ENCODE data around the gene SLC9C2.
"Not testable (repeated sequence)": the region's sequence is repeated elsewhere in the genome, so short reads cannot be mapped to it uniquely, and the experiment has no call there.

Gene SLC9C2

DNA sequence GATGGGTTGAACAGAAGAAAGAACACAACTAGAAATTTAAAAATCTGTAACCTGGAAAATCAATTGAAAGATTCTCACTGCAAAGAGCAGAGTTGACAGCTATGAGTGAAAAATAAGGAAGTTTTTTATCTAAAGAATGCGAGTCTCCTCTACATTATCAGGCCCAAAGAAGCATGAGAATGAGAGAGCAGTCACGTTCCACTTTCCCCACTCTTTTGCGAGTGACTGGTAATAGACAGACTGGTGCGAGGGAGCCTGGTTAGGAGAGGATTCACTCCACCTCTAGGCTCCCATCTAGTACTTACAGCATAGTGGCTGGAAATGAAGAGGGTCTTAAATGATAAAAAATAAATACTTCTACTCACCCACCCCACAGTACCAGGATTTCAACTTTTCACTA lies 73.8 kb downstream of the SLC9C2 start:
- H3K4me3 ChIP-seq (ENCODE audit: low read depth, low read length), result no peak overlapping the region

DNA sequence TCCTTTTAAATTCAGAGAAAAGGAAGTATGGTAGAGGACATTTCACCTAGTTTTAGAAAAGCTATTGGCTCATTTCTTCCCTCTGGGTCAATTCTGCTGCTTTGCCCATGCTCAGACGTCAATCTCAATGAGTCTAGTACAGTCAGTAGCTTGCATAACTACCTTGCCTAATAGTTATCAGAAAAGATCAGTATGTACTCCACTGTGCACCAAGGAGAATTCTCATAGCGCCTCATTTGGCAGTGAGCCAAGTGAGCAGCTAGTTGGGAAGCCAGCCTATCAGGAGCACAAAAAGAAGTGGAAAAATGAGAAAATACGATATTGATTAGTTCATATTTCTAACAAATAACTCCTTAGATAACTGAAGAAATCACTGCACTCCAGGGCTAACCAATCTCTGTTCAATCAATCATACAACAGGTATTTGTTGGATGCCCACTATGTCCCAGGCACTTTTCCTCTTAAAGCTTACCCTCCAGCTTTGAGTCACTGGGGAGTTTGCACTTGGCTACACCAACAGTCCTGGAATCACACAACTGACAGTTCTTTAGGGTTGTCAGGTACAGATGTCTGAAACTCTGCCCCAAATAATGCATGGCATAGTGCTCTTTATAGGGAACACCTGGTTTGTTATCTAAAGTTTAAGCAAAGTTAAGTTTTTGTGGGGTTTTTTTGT lies 75.6 kb downstream of the SLC9C2 start:
- H3K4me3 ChIP-seq (ENCODE audit: low read depth, low read length), result no peak overlapping the region

DNA sequence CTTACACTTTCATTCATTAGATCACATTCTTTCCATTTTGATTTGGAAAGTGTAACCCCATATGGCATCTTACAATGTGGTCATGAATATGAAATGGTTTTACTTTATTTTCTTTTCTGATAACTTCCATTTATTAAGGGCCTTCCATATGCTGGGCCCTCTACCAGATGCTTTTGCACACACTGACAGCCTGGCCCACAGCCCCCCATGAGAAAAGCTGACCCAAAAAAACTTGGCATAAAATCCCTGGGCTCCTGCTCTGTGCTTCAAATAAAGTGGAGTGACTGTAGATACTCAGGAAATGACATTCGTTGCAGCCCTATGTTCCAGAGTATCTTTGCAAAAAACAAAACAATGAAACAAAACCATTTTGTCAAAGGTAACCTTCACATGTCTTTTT lies 76.9 kb downstream of the SLC9C2 start:
- H3K4me3 ChIP-seq (ENCODE audit: low read depth, low read length), result no peak overlapping the region

DNA sequence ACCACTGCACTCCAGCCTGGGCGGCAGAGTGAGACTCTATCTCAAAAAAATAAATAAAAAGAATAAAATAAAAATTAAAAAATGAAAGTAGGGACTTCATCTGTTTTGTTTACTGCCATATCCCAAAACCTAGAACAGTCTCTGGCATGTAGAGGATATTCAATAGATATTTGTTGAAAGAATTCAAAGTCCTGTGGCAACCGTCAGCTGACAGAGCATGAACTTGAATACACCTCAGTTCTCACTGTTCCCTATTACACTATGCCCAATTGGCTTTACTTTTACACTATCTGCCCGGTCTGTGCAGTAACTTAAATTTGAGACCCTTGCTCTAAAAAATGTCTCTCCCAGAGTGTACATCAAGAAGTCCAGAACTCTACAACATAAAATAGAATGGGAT lies 79.5 kb downstream of the SLC9C2 start:
- H3K4me3 ChIP-seq (ENCODE audit: low read depth, low read length), result no peak overlapping the region

DNA sequence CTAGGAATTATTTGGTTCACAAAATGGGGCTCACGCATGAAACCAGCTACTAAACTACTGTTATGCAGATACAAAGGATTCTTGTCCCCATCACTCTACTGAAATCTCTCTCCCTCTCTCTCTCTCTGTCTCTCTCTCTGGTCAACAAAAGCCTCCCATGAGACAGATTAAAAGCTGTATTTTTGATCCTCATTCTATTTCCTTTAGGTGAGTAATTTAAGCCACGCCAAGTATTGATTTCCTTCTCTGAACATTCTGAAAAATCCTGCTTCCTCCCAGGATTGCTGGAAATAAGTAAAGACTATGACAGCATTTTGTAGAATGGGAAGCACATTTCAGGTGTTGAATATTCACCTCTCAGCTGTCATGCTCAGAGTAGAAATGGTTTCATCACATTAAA lies 82.1 kb downstream of the SLC9C2 start:
- no peak overlapping the region for H3K4me3 ChIP-seq (ENCODE audit: low read depth, low read length)

DNA sequence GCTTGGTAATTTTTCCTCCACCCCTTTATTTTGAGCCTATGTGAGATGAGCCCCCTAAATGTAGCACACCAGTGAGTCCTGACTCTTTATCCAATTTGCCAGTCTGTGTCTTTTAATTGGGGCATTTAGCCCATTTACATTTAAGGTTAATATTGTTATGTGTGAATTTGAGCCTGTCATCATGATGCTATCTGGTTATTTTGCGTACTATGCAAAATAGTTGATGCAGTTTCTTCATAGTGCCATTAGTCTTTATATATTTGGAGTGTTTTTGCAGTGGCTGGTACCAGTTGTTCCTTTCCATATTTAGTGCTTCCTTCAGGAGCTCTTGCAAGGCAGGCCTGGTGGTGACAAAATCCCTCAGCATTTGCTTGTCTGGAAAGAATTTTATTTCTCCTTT lies 88.4 kb downstream of the SLC9C2 start:
- H3K4me3 ChIP-seq (ENCODE audit: low read depth, low read length), result not testable (repeated sequence)

DNA sequence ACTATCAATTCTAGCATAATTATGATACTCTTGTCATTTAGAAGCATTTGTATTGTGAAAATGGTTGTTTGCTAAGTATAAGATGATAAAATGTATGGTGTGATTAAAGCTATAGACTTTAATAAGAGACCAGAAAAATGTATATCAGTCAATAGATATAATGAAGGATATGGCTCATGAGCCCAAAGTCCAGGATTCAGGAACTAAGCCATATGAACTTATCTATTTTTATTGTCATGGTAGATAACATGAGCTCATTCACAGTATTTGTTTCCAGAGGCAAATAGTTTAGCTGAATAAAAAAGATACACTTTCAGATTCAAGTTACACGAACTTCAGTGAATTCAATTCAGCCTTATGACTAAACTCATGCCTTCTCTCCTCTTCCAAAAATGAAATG lies 93.1 kb downstream of the SLC9C2 start:
- no peak overlapping the region for H3K4me3 ChIP-seq (ENCODE audit: low read depth, low read length)

DNA sequence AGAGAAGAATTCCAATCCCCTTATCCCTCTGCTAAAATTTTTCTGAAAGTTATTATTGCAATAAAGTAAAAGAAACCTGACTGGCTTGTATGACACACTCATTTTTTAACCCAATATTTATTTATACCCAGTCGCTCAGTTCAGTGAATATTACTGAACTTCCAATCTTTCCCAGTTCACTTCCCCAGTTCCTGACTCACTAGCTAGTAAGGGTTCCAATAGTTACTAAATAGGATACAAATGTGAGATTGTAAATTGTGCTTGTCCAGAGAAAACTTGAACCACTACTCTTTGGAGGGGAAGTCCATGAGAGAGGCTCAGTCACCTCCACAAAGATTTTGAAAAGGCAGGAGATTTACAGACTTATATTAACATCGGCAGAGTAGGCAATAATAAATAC lies 94.3 kb downstream of the SLC9C2 start:
- H3K4me3 ChIP-seq (ENCODE audit: low read depth, low read length), result no peak overlapping the region

DNA sequence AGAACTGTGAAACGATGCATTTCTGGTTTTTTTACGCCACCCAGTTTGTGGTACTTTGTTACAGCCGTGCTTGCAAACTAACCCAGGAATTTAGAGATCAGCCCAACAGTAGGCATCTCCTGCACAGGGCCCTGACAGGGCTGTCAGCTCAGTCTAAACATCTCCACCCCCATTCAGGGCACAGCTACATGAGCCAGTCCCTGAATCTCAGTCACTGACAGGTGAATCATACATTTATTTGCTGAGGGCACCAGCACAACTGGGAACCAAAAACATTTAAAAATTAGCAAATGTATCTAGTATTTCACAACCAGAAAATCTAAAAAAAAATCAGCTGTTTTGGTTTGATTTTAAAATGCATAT lies 95.0 kb downstream of the SLC9C2 start:
- no peak overlapping the region for H3K4me3 ChIP-seq (ENCODE audit: low read depth, low read length)

DNA sequence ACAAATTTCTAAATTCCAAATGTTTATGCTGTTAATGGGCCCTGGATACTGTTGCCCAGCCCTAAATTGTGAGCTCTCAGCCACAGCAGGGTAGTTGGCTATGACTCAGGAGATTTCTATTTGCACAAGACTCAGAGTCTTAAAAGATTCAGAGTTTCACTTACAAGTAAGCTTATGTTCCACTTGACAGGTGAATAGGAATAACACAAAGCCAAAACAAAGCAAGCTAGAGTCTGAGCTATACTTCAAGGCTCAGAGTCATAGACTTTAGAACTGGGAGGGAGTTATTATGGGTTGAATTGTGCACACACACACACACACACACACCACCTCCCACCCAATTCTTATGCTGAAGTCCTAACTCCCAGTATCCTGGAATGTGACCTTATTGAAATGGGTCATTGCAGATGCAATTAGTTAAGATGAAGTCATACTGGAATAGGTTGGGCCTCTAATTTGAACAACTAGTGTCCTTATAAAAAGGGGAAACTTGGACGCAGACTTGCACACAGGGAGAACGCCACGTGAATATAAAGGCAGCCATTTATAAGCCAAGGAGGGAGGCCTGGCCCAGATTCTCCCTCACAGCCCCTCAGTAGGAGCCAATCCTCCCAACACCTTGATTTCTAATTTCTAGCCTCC lies 95.5 kb downstream of the SLC9C2 start:
- no peak overlapping the region for H3K4me3 ChIP-seq (ENCODE audit: low read depth, low read length)

DNA sequence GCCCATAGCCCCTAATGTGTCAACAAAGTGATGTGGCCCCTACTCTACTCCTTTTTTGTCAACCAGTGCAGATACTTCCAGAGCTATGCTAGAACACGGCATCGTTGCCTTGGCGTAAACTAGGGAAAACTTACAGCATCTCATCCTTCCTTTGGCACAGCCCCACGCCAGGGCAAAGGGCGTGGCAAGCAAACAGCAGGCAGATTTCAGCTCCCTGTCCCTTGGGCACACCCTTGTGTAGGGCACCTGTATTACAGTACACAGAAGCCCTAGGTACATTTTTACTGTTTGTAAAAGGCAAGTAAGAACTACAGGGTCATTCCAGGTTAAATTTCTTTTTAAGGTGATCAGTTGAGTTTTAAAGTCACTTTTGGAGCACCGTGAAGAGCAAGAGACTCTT lies 96.4 kb downstream of the SLC9C2 start:
- H3K4me3 ChIP-seq (ENCODE audit: low read depth, low read length), result no peak overlapping the region

DNA sequence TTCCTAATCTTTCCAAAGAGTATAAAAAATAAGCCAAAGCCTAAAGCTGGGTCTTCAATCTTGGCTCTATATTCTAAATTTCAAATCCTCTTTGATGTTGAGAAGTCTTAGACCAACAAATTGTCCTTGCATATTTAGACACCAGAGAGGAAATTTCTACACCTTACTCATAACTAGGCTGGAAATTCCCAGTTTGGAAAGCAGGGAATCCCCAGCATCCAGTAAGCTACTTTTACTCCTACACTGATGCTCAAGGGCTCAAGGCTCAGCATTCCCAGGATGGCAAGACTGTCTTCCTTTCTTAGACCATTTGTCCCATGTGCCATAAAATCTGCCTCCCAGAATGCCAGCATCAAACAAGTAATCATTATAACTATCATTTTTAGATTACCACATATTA lies 97.5 kb downstream of the SLC9C2 start:
- no peak overlapping the region for H3K4me3 ChIP-seq (ENCODE audit: low read depth, low read length)

DNA sequence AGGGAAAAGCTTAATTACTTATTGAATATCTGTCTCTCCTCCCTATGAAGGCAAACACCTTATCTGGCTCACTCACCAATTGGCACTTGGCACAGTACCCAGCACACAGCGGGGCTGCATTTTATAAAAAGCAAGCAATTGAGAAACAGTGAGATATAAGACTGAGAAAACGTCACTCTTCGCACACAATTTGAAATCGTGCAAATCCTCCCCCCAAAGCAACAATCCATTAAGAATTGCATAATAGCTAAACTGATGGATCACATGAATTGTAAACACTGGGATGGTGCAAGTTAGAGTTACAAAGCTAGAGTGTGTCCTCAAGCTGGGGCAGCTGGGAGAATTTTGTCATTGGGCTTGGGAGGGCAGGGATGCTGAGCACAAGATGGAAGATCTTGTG lies 98.6 kb downstream of the SLC9C2 start:
- H3K4me3 ChIP-seq (ENCODE audit: low read depth, low read length), result no peak overlapping the region

DNA sequence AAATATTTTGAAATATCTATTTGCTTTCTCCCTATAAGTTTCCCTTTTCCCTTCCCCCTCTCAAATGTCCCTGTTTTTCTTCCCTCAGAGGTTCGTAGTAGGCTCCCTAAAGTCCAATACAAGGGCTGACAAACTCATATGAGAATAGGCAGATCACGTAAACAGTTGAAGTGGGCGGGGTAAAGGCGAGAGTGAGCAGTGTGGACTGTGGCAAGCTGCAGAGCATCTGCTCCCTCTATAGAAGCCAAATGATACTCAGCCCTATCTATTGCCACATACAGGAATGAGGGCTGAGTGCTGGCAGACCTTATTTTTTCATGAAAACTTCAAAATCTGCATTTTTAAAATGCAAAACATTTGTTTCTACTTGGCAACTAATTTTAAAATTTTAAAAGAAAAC lies 99.5 kb downstream of the SLC9C2 start:
- no peak overlapping the region for H3K4me3 ChIP-seq (ENCODE audit: low read depth, low read length)

DNA sequence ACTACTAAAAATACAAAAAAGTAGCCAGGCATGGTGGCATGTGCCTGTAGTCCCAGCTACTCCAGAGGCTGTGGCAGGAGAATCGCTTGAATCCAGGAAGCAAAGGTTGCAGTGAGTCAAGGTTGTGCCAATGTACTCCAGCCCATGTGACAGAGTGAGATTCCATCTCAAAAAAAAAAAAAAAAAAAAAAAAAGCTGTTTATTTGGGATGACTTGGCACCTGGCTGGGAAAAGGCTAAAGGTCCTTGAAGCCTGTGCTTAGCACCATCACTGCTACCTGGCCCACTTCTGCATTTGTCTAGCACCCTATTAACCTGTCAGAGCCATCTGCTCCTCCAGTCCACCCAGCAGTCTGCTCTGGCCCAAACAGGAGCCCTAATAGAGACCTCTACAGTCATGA lies 100.8 kb downstream of the SLC9C2 start:
- H3K4me3 ChIP-seq (ENCODE audit: low read depth, low read length), result no peak overlapping the region

DNA sequence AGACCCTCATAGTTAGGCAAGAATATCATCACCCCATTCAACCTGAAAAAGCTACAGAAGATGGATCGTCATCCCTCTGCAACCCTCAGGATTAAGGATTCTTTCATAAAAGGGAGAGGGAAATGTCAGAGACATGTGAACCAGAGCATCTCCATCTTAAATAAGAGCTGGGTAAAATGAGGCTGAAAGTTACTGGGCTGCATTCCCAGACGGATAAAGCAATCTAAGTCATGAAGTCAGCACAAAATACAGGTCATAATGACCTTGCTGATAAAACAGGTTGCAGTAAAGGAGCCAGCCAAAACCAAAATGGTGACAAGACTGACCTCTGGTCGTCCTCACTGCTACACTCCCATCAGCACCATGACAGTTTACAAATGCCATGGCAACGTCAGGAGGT lies 103.1 kb downstream of the SLC9C2 start:
- no peak overlapping the region for H3K4me3 ChIP-seq (ENCODE audit: low read depth, low read length)

DNA sequence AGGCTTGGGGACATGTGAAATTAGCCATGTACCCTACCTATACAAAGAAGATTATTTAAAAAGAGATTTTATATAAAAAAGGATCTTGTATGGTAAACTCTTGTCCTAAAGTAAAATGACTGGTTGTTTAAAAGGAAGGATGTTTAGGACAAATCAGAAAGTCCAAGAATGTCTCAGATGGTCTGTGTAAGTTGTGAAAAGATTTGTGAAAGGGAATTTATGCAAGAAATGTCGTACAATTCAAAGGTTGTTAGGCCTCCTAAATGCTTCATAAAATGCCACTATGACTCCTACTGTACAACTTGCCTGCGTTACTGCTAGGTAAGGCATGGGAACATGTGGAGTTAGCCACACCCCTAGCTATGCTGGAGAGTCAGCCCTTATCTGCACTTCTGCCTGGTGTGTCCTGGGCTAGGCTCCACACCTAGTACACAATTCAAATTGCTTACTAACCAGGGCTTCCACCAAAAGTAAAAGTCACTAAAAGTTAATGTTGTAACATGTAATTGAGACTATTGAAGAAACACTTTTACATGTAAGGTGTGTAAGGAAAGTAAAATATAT lies 106.0 kb downstream of the SLC9C2 start:
- H3K4me3 ChIP-seq (ENCODE audit: low read depth, low read length), result no peak overlapping the region

DNA sequence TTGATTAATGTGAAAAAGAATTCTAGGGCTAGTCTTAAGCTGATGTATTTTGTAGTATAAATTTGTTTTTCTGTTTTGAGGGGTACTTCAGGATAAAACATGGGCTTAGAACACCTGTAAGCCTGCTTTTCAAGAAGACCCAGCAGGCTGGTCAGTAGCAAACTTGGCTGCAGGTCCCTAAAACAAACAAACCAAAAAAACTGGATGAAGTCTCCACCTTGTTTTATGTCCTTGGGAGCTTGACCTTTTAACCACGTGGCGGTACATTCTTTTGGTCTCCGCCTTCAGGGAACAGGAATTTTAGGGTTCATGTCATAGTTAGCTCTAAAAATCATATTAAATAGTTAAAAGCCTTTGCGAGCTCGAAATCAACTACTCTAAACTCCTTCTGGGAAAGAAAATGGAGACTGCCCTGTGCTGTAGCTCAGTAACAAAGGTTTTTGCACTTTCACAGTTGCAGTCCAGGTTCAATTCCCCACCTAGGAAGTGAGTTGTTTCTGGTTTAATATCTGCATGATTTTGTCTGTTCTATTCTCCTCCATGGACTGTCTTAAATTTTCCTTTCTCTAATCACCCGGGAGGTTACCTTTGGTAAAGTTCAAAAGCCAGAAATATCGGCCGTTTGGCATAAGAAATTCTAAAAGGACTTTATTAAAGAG lies 107.1 kb downstream of the SLC9C2 start:
- H3K4me3 ChIP-seq (ENCODE audit: low read depth, low read length), result no peak overlapping the region

DNA sequence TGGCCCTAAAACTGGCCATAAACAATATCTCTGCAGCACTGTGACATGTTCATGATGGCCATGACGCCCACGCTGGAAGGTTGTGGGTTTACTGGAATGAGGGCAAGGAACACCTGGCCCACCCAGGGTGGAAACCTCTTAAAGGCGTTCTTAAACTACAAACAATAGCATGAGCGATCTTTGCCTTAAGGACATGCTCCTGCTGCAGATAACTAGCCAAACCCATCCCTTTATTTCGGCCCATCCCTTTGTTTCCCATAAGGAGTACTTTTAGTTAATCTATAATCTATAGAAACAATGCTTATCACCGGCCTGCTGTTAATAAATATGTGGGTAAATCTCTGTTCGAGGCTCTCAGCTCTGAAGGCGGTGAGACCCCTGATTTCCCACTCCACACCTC lies 109.7 kb downstream of the SLC9C2 start:
- not testable (repeated sequence) for H3K4me3 ChIP-seq (ENCODE audit: low read depth, low read length)

DNA sequence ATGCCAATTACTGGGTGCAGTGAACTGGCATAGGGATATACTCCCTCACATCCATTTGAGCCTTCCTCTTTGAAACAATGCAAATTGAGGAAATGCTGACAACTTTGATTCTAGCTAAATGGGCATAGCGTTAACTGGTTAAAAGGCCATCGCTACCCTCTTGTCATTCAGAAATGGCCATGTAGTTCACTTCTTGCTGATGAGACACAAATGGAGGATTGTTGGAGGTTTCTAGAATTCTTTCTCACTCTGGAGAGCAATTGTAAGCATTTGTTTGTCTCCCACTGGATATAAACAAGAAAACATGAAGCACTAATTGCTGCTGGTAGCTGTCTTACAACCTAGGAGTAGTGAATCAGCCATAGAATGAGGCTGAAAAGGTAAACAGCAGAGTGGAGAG lies 111.4 kb downstream of the SLC9C2 start:
- H3K4me3 ChIP-seq (ENCODE audit: low read depth, low read length), result no peak overlapping the region

DNA sequence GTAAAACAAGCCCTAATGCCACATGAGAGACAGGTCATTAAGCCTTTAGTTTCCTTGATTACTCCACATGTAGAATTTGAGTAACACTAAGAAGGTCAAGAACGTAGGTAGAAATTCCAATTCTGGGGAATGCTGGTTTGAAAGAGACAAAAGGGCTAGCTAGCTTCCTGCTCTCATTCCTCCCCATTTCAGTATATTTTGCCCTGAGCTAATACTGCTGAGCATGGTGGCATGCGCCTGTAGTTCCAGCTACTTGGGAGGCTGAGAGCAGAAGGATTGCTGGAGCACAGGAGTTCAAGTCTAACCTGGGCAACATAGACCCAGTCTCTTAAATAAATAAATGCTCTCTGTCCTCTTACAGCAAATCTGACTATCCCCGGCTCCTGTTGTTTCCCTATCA lies 112.9 kb downstream of the SLC9C2 start:
- no peak overlapping the region for H3K4me3 ChIP-seq (ENCODE audit: low read depth, low read length)

DNA sequence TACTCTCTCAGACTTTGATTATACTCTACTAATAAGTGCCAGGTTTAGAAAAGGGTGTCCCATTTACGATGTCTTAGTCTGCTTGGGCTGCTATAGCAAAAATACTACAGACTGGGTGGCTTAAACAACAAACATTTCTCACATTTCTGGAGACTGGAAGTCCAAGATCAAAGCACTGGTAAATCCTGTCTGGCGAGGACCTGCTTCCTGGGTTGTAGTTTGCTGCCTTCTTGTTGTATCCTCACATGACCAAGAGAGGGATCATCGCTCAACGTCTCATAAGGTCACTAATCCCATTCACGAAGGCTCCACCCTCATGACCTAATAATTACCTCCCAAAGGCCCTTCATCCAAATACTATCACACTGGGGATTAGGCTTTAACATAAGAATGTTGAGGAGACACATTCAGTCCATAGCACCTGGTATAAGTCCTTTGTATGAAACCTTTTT lies 113.7 kb downstream of the SLC9C2 start:
- no peak overlapping the region for H3K4me3 ChIP-seq (ENCODE audit: low read depth, low read length)
